ENCODE results near the gene PHLPP1. TPM values are rescaled to one million over a fixed set of nuclear protein-coding genes. Genes with fewer than 3 reads are reported as not detected.

Gene PHLPP1
- total and polyA plus RNA-seq, 2 of the 13 experiments (the other 11 are each of a cell fraction or from before 2014, with no cell fraction given): 9.8 to 18.5 TPM

GRCh38 chr18:62875323-62875722 is 160.0 kb downstream of the PHLPP1 start:
- FAIRE-seq: no peak
- DNase-seq (ENCODE audit: low spot score): no peak
- ChIA-PET CTCF (ENCODE audit: low intra/inter-chr PET ratio, low total read pairs) (no interaction called here), POLR2A (no interaction called here)
- no peak overlapping the region for H3K4me2 ChIP-seq (ENCODE audit: low read depth, low read length)
- no peak overlapping the region for H3K4me3 ChIP-seq (replicated peaks in 1 of 3; ENCODE audit: insufficient read depth in 1 of 3, low read depth in 2 of 3, low read length in 3 of 3)
- H3K9ac ChIP-seq (ENCODE audit: insufficient read depth, low read depth, low read length): no peak overlapping the region
- BruUV-seq (replicated peaks): no TSS peak
- H3K4me1 ChIP-seq (ENCODE audit: insufficient read depth, low read length): peaks cover 31% of the 10 kb centered on the region
- intact Hi-C loops (cut with micrococcal nuclease; ENCODE audit: unreplicated experiment) (no loop called here), in situ Hi-C loops (cut with HindIII; ENCODE audit: extremely low pct_ligation_motif_present, low pct_unique_long_range_greater_than_20kb) (no loop called here)
- TF ChIP-seq ZEB1 (IDR thresholded peaks at IDR 0.05; ENCODE audit: insufficient replicate concordance, low read depth) (no peak), ZSCAN31 (CRISPR knock-in tag; IDR thresholded peaks at IDR 0.05; ENCODE audit: low read depth) (no peak), THRA (CRISPR knock-in tag; IDR thresholded peaks at IDR 0.05; ENCODE audit: borderline replicate concordance) (no peak), AKAP8 (CRISPR knock-in tag; IDR thresholded peaks at IDR 0.05) (no peak), ZNF24 (IDR thresholded peaks at IDR 0.05) (no peak), POLR2AphosphoS2 (IDR thresholded peaks at IDR 0.05; ENCODE audit: low read depth, low read length) (no peak), ZSCAN21 (CRISPR knock-in tag; IDR thresholded peaks at IDR 0.05; ENCODE audit: borderline replicate concordance) (no peak), ZNF678 (CRISPR knock-in tag; IDR thresholded peaks at IDR 0.05) (no peak)
- H3K27ac ChIP-seq (ENCODE audit: extremely low read length, insufficient read depth, low read length): no peak overlapping the region
- no peaks in the 10 kb centered on the region for H3K27me3 ChIP-seq (ENCODE audit: control insufficient read depth in 1 of 2, insufficient read depth in 2 of 2, low read length in 2 of 2)
- H3K9me3 ChIP-seq (ENCODE audit: low read length): no peaks in the 10 kb centered on the region
- H2AFZ ChIP-seq (ENCODE audit: low read length): no peak overlapping the region
- H3K79me2 ChIP-seq (ENCODE audit: insufficient read depth, low read length): peaks cover under 1% of the 10 kb centered on the region
- 85% methylated on average over 3 of the region's 3 CpGs for WGBS (ENCODE audit: low lambda C conversion rate)
- peaks cover 0 to 1% of the 10 kb centered on the region in 2 experiments; a peak in 1 of 5 replicates for H3K36me3 ChIP-seq (replicated peaks in 1 of 2; ENCODE audit: control insufficient read depth in 1 of 2, insufficient read depth in 2 of 2, low read length in 2 of 2)
- ATAC-seq: no peak
- H4K20me1 ChIP-seq (ENCODE audit: insufficient read depth, low read length): no peaks in the 10 kb centered on the region; the same call in 1 of the 2 replicates

- H3K9ac ChIP-seq (ENCODE audit: insufficient read depth, low read depth, low read length): no peak overlapping the region
These were observed 160.8 kb downstream of the PHLPP1 start for GRCh38 chr18:62876111-62876510.

More at GRCh38 chr18:62876111-62876510, 160.8 kb downstream of the PHLPP1 start:
- FAIRE-seq: no peak
- no peak overlapping the region for H3K4me2 ChIP-seq (ENCODE audit: low read depth, low read length)
- no peak for DNase-seq (ENCODE audit: low spot score)
- H3K27me3 ChIP-seq (ENCODE audit: control insufficient read depth in 1 of 2, insufficient read depth in 2 of 2, low read length in 2 of 2): no peaks in the 10 kb centered on the region
- WGBS (ENCODE audit: low lambda C conversion rate): 96% methylated on average over 4 of the region's 4 CpGs
- no peak for ATAC-seq
- H3K4me1 ChIP-seq (ENCODE audit: insufficient read depth, low read length): peaks cover 31% of the 10 kb centered on the region
- no TSS peak for BruUV-seq (replicated peaks)
- H3K79me2 ChIP-seq (ENCODE audit: insufficient read depth, low read length): peaks cover 3% of the 10 kb centered on the region
- peaks cover 0 to 1% of the 10 kb centered on the region in 2 experiments; a peak in 1 of 5 replicates for H3K36me3 ChIP-seq (replicated peaks in 1 of 2; ENCODE audit: control insufficient read depth in 1 of 2, insufficient read depth in 2 of 2, low read length in 2 of 2)
- in situ Hi-C loops (cut with HindIII; ENCODE audit: extremely low pct_ligation_motif_present, low pct_unique_long_range_greater_than_20kb) (no loop called here), intact Hi-C loops (cut with micrococcal nuclease; ENCODE audit: unreplicated experiment) (no loop called here)
- H4K20me1 ChIP-seq (ENCODE audit: insufficient read depth, low read length): no peaks in the 10 kb centered on the region; the same call in 1 of the 2 replicates
- H3K4me3 ChIP-seq (replicated peaks in 1 of 3; ENCODE audit: insufficient read depth in 1 of 3, low read depth in 2 of 3, low read length in 3 of 3): no peak overlapping the region
- ChIA-PET CTCF (ENCODE audit: low intra/inter-chr PET ratio, low total read pairs) (no interaction called here), POLR2A (no interaction called here)
- no peak for TF ChIP-seq ZNF446 (CRISPR knock-in tag; IDR thresholded peaks at IDR 0.05)
- no peaks in the 10 kb centered on the region for H3K9me3 ChIP-seq (ENCODE audit: low read length)
- no peak overlapping the region for H3K27ac ChIP-seq (ENCODE audit: extremely low read length, insufficient read depth, low read length)
- no peak overlapping the region for H2AFZ ChIP-seq (ENCODE audit: low read length)
